ENCODE data around the gene LRRC49.
"Not testable (repeated sequence)": the region's sequence is repeated elsewhere in the genome, so short reads cannot be mapped to it uniquely, and the experiment has no call there.

LRRC49 gene

DNA sequence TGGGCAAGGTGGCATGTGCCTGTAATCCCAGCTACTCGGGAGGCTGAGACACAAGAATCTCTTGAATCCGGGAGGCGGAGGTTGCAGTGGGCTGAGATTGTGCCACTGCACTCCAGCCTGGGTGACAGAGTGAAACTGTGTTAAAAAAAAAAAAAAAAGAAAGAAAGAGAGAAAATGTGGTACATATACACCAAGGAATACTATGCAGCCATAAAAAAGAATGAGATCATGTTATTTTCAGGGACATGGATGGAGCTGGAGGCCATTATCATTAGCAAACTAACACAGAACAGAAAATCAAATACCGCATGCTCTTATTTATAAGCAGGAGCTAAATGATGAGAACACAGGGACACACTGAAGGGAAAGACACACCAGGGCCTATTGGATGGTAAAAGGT lies 111.9 kb downstream of the LRRC49 start:
- DNase-seq, result not testable (repeated sequence)

DNA sequence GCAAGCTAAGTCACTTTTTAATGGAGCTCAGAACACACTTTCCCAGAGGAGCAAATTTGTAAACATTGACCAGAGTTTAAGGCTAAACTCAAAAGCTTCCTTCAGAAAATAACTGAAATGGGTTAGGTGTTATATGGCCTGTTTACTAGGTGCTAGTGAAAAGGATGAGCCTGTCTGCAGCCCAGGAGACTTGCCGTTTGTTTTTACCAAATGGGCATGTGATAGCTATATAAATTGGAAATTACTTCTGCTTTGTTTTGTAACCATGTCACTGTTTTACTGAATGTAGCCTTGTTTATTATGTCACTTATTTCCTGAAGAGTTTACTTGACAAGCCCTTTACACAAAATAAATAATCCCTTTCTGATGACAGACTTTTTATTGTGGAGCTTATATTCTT lies 113.3 kb downstream of the LRRC49 start:
- DNase-seq, result no peak

DNA sequence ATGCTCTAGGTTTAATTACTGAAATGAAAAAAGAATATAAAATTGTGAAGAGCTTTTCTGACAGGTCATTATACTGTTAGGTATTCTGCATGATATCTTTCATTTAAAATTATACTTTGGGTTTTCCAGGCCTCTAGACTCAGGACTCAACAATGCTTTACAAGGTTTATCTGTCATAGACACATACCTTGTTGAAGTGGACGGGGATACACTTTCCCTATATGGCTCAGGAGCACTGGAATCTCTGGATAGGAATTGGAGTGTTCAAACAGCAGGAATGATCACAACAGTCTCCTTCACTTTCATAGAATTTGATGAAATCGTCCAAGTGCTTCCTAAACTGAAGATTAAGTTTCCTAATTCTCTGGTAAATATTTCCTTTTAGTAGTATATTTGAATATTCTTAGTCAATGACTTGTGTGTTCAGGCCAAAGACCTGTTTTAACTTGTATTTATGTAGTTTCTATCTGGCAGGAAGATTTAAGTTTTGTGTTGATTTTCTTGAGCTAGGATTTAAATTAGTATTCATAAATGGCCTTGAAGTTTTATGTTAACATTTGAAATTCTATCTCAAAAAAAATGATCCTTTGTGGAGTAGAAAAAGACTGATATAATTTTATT lies 115.7 kb downstream of the LRRC49 start:
- DNase-seq, result no peak

DNA sequence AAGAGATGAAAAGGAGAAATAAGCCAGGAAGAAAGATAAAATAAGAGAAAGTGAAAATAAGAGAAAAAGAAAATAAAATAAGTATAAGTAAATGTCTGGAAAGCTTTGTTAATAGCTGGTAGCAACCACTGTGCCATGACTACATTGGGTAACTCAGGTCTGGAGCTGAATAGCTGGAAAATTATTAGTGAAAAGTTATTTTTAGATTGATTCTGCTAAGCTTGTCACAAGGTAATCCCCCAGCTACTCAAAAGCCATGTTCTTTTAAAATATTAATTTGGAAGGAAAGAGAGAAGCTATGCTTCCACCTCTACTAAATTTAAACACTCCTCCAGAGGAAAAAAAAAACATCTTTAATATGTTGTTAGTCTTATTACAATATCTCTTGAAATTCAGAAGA lies 117.8 kb downstream of the LRRC49 start:
- no peak for DNase-seq

DNA sequence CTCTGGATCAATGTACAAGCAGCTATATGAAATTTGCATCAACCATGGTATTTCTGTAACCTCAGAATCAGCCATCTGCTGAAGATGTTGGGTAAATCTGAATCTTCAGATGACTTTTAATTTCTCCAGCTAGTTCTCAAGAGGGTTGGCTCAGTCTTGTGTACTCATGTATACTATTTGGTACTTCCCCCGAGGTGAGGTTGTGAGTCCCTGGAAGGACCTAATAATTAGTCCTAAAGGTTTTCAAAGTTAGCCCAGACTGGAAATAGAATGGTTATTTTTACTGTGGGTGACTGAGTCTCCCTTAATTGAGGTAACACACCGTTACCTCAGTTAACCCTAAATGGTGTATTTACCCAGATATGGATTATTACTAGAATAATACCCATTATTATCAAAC lies 118.4 kb downstream of the LRRC49 start:
- DNase-seq, result no peak

DNA sequence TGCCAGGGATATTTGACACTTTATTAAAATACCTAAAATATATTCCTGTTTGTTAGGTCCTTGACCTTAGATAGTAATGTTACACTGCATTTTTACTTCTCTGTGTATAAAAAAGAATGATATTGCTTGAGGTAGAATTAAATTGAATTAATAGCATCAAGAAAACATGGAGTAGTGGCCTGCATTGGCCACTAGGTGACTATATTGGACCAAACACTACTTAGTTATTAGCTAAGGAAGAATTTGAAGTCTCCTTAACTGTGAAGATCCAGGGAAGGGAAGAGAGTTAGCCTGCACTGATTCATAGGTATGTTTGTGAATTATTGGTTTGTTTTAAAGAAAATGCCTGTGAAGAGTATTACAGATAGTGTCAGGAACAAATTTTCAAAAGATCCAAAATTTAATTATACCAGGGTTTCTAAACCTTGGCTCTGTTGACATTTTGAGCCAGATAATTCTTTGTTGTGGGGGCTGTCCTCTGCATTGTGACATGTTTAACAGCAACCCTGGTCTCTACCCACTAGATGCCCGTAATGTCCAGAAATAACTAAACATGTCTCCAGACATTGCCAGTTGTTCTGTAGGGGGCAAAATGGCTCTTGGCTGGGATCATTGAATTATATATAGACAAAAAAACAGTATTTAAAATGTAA lies 119.0 kb downstream of the LRRC49 start:
- no peak for DNase-seq

DNA sequence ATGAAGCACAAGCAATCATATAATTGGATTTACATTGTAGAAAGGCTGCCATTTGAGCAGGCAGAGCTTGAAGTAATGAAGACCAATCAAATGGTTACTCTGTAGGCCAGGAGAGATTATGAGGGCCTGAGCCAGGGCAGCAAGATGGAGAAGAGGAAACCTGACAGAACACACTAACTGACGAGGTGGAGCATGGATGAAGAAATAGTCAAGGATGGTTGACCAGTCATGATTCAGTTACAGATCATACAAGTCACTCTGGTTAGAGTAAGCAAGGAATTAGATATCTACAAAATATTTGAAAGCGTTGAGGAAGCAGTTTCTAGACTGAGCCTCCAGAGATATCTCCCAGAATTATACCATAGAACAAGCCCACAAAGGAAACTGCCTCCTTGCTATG lies 120.8 kb downstream of the LRRC49 start:
- no peak for DNase-seq

DNA sequence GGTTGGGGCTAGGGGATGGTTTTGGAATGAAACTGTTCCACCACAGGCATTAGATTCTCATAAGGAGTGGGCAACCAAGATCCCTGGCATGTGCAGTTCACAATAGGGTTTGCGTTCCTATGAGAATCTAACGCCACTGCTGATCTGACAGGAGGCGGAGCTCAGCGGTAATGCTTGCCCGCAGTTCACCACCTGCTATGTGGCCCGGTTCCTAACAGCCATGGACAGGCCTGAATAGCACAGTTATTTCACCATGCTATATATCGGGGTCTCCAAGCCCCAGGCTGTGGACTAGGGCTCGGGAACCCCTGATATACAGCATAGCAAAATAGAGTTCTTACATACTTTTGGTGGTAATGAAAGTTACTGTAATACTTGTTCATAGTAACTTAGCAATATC lies 122.7 kb downstream of the LRRC49 start:
- no peak for DNase-seq

DNA sequence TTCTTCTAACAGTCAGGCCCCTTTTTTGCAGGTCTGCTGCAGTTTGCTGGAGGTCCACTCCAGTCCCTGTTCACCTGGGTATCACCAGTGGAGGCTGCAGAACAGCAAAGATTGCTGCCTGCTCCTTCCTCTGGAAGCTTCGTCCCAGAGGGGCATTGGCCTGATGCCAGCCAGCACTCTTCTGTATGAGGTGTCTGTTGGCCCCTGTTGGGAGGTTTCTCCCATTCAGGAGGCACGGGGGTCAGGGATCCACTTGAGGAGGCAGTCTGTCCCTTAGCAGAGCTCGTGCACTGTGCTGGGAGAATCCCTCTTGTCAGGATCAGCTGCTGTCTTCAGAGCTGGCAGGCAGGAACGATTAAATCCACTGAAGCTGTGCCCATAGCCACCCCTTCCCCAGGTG lies 138.6 kb downstream of the LRRC49 start:
- not testable (repeated sequence) for DNase-seq

DNA sequence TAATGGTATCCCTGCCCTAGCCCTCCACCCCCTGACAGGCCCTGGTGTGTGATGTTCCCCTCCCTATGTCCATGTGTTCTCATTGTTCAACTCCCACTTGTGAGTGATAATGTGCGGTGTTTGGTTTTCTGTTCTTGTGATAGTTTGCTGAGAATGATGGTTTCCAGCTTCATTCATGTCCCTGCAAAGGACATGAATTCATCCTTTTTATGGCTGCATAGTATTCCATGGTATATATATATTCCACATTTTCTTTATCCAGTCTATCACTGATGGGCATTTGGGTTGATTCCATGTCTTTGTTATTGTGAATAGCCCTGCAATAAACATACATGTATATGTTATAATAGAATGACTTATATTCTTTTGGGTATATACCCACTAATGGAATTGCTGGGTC lies 142.9 kb downstream of the LRRC49 start:
- not testable (repeated sequence) for DNase-seq

DNA sequence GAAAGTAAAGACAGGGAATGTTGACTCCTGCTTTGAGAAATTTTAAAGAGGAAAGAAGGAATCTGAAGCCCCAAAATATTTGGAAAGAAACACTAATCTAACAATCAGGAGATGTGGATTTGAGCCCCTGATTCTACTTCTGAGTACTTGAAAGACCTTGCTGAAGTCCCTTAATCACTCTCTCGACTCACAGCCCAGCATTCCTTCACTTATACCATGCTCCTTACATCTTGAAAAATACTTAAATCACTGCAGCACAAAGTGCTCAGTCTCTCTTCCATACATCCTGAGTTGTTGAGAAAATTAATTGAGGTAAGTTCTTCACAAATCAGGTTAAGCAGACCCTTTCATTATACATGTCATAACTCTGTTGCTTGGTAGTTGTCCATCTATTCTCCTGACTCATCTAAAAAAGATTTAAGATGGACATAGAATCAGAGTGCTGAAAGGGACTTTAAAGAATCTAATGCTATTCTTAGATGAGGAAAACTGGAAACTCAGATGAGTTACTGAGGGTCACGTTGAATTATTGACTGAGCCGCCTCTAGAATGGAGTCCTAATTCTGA lies 149.8 kb downstream of the LRRC49 start:
- no peak for DNase-seq

DNA sequence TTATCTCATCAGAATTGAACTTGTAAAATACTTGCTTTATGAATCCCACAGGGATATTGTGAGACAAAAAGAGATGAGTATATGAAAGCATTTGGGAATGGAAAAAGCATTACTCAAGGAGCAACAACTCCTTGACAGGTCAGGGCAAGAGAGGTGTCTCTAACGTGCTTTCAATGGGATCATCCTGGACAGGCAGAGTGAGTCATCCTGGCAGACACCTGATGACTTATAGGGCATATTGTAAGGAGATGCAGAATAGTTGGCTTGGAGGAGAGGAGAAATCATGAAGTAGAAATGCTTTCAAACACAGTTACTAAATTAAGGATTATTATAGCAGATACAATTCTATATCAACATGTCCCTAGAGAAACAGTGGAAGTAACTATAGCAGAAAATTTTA lies 150.7 kb downstream of the LRRC49 start:
- DNase-seq, result no peak

DNA sequence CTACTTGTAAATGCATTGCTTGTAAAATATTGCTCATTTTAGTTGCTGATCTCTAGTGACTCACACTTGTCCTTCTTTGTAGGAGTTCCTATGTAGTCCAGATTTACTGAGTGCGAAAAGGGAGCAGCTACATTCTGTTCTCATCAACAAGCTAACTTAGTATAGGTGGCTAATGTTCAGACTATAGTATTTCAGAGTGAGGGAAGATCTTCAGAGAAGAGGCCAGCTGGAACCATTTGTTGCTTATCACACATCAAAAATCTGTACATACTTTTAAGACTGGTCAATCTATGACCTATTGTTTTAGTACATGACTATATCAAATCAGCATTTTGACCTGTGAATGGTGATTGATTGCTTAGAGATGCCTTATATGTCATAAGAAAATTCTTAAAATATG lies 151.4 kb downstream of the LRRC49 start:
- no peak for DNase-seq

DNA sequence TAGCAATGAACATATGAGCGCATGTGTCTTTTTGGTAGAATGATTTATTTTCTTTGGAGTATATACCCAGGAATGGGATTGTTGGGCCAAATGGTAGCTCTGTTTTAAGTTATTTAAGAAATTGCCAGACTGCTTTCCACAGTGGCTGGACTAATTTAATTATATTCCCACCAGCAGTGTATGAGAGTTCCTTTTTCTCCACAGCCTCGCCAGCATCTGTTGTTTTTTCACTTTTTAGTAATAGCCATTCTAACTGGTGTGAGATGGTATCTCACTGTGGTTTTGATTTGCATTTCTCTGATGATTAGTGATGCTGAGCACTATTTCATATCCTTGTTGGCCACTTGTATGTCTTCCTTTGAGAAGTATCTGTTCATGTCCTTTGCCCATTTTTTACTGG lies 153.5 kb downstream of the LRRC49 start:
- DNase-seq, result not testable (repeated sequence)

DNA sequence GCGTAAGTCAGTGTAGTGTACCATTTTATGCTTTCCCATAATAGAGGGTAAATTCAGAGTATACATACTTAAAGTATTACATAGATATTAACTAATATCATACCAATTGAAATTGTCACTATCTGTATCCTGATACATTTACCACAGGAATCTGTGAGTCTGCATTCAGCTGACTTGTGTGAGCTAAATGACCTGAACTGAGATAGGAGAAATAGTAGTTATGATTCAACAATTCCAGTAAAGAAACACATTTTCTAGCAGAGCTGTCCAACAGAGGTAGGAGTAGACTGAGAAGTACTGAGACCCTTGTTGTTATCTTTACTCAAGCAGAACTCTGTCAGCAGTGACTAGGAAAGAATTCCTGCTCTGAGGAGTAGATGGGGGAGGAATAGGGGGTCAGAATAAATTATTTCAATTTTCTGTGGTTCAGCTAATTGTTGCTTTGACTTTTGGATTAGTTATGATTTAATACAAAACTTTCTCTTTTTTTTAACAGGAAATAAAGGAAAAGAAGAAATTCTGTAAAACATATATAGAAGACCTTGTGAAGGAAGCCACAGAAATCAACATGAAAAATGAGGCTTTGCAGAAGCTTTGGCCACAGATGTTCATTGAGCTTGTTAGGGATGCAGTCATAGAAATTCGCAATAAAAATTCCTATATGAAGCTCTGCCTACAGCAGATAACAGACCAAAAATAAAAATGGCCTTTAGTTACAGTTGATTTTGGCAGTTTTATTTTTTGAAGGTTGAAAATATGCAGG lies 156.5 kb downstream of the LRRC49 start:
- DNase-seq, result no peak

DNA sequence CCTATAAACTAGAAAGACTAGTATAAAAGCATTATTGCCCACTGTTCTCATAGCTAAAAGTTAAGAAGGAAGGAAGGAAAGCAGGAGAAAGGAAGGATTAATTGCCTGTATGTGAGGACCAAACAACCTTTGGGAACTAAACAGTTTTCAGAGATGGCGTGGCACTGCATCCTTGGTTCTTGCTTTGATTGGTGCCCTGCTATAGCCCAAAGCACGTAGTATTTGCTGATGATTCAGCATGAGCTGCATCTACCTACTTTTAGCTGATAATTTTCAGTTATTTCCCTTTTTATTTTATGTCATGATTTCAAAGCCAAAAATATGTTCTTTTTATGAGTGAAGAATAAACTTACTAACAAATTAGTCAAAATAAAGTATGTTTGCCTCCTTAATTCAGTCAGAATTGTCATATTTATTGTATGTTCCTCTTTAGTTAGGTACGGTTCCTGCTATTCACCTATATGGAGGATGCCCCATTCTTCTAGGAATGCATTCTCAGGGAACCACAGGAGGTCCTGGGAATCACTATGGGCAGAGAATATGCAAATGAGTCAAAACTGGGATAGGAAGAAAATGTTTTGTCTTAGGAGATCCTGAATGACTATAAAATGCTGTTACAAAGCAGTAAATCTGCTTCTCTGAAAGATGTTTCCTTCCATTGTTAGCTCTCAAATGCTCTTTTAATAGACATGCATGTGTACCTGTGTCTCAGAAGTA lies 157.2 kb downstream of the LRRC49 start:
- DNase-seq, result no peak

DNA sequence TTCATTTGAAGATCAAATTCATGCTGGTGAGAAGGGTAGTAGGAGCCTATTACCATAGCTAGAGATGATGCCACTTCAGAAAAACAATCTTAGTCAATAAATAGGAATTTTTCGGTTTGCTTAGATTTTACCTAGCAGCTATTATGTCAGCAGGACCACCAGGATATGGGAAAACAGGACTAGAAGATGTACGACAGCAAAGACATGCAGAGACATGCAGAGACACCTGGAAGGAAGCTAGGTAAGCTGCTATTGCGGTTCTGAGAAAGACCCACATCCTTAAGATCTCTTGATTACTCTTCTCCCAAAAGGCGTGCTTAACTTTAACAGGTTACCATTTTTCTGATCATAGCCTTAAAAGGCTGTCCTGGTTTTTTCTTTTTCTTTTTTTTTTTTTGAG lies 157.8 kb downstream of the LRRC49 start:
- no peak for DNase-seq

DNA sequence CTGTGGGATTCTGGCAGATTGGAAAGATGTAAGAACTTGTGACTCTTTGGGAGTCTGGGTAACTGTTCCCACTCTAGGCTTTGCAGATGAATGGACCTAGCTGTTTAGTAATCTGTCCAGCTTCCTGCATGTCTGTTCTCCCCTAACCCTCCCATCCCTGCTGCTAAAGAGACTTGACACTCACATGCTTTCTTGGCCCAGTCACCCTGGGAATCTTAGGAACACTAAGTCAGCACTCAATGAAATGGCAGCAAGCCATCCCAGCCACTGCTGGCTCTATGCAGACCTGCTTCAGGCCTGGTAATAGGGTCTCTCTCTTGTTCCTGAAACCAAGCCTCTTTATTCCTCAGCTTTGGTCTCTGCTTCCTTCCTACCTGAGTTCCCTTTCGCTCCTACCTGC lies 158.9 kb downstream of the LRRC49 start:
- no peak for DNase-seq

DNA sequence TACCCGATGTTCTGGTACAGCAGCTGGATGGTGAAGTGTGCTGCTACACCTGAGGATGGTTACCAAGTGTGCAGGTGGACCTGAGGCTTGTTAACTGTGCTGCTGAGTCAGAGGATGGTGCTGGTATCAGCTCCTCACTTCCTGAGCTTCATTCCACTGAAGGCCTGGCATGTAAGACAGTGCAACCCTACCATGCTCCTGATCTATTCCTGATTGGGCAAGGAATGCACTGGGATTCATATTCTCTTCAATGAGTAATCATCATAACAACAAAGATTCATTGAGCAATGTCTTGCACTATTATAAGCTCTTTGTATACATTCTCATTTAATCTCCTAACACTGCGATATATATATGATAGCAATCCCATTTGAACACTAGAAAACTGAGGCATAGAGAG lies 159.7 kb downstream of the LRRC49 start:
- no peak for DNase-seq

DNA sequence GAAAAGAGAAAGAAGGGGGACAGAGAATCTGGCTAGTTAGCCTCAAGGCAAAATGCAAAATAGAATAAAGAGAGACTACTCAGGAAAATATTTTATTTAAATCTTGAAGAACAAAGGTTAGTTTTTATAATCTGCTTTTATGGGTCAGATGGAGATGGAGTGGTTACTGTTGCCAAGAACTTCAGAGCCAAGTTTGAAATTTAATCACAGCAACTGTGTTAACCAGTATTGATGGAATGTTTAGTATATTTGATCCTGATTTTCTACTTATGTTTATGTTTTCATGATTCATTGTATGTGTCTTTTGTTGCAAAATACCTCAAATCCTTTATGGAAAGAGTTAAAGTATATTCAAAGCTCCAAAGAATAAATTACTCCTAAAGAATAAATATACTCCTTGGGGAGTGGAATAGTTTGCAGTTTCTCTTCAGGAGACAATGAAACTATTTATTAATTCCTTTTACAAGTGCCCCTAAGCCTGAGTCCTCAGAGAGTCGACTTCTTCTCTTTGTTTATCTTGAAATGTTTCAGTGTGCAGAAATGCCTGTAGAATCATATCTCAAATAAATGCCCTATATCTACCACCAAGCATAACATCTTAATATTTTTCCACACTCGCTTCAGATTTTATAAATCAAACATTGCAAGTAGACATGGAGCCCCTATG lies 161.8 kb downstream of the LRRC49 start:
- DNase-seq, result no peak

DNA sequence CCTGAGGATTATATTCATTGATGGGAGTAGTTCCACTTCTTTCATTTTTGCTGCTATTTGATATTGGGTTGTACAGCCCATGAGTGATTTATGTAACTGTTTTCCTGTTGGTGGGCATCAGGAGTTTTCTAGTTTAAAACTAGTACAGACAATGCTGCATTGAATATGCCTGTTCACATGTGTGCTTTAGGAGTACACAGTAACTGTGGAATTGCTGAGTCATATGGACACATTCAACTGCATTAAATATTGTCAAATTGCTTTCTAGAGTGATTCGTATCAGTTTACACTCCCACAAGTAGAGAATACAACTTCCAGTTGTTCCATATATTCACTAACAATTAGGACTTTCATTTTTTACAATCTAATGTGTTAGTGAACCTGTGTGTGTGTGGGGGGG lies 162.8 kb downstream of the LRRC49 start:
- DNase-seq, result no peak

DNA sequence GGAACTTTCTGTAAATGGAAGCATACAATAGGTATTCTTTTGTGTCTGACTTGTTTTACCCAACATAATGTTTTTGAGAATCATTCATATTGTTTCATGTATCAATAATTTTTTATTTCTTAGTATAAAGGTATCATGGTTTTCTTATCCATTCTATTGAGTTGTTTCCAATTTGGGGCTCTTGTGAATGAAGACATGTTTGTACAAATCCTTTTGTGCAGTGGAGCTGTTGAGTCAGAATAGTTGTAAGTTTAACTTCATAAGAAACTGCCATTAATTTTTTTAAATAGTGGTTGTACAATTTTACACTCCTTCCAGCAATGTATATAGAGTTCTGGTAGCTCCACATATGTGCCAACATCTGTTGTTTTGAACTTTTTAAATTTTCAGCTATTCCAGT lies 163.5 kb downstream of the LRRC49 start:
- DNase-seq, result no peak

DNA sequence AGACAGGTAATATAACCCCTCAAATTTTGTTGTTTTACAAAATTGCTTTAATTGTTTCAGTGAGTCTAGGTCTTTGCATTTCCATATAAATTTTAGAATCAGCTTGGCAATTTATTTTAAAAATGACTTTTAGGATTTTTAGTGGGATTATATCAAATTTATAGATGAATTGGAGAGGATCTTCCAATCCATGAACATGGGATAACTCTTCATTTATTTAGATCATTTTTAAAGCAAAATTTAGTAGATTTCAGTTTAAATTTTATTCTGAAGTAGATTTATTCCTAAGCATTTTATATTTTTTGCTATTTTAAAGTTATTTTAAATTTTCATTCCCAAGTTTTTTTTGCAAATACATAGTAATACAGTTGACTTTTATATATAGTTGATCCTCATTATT lies 164.5 kb downstream of the LRRC49 start:
- DNase-seq, result no peak
